Keratinocyte (primary cell): ENCODE data around the gene A4GALT.

Experiments used
- CTCF ChIP-seq, 3 experiments: IDR thresholded peaks in 1 of 3; conservative IDR thresholded peaks in 1 of 3; optimal IDR thresholded peaks in 1 of 3; 2 replicates in 2 of 3; 3 replicates in 1 of 3; pipeline versions ENCODE3 to v1.5.1; 2011; ENCODE audit warnings: low read length in 3 of 3, mild to moderate bottlenecking in 3 of 3, moderate library complexity in 2 of 3, control low read depth in 1 of 3, inconsistent platforms in 1 of 3; ENCODE audit not compliant: insufficient read depth in 2 of 3; ENCODE audit errors: extremely low read depth in 1 of 3
- EZH2 ChIP-seq: IDR thresholded peaks from one replicate; pipeline ENCODE4 v1.6.1; 2012; ENCODE audit warnings: inconsistent platforms, mild to moderate bottlenecking, low read length, moderate library complexity

DNA sequence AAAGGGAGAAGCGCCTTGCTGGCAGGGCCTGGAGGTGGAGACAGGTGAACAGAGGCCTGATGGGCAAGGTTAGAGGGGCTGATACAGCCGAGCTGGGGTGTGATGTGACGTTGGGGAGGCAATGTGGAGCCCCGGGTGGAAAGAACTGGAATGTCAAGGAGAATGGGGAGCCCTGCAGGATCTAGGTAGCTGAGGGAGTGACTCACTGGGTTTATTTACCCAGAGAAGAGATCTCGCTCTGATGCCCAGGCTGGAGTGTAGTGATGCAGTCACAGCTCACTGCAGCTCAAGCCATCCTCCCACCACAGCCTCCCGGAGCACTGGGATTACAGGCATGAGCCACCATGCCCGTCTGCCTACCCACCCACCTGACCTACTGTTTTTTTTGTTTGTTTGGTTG, 69.5 kb downstream of the A4GALT start:
- TF ChIP-seq CTCF (optimal IDR thresholded peaks at IDR 0.05 in 1 of 3, IDR thresholded peaks at IDR 0.05 in 1 of 3, conservative IDR thresholded peaks at IDR 0.05 in 1 of 3; ENCODE audit: extremely low read depth in 1 of 3, insufficient read depth in 2 of 3, low read length in 3 of 3) (peak in 1 of 3 experiments; percentile 11), EZH2 (no peak)
